ENCODE data around the gene FBXO30.

DNA sequence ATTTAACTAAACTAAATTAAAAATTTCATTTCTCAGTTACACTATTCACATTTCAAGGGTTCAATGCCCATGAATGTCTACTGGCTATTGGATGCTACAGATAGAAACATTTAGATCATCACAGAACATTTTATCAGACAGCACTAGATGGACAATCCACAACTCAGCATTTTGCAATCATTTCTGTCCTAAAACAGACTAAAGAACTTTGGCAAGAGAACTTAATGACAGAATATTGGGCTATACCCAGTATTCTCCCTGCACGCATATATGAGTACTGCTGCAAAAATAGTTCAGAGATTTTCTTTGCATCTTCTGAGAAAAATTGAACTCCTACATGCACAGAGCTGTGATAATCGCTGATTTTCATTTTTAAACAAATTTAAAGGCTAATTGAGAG lies 36.1 kb upstream of the FBXO30 start:
- TF ChIP-seq, protein P1, sequence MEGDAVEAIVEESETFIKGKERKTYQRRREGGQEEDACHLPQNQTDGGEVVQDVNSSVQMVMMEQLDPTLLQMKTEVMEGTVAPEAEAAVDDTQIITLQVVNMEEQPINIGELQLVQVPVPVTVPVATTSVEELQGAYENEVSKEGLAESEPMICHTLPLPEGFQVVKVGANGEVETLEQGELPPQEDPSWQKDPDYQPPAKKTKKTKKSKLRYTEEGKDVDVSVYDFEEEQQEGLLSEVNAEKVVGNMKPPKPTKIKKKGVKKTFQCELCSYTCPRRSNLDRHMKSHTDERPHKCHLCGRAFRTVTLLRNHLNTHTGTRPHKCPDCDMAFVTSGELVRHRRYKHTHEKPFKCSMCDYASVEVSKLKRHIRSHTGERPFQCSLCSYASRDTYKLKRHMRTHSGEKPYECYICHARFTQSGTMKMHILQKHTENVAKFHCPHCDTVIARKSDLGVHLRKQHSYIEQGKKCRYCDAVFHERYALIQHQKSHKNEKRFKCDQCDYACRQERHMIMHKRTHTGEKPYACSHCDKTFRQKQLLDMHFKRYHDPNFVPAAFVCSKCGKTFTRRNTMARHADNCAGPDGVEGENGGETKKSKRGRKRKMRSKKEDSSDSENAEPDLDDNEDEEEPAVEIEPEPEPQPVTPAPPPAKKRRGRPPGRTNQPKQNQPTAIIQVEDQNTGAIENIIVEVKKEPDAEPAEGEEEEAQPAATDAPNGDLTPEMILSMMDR (IDR thresholded peaks at IDR 0.05 in 8 of 11, conservative IDR thresholded peaks at IDR 0.05 in 3 of 11): no peak
- TF ChIP-seq POLR2A (IDR thresholded peaks at IDR 0.05) (no peak), POLR2AphosphoS5 (IDR thresholded peaks at IDR 0.05) (no peak)

Data from spleen (tissue), 7 donors.